NOMO-1 treated with DMSO at 0.1 percent for 48 hours (cell line): Measurements from ENCODE around the gene BCAP31.

Source experiments
- DNase-seq: peaks from one replicate; lab custom pipeline; 2025; ENCODE audit not compliant: unreplicated experiment; lab: John Stamatoyannopoulos, UW

Gene BCAP31

GRCh38 chrX:153657161-153657560, 67.0 kb downstream of the BCAP31 start:
- DNase-seq, result no peak

- no peak for DNase-seq
Measured at GRCh38 chrX:153653556-153653955, 70.6 kb downstream of the BCAP31 start.

- DNase-seq, result no peak
Measured at GRCh38 chrX:153651540-153652079, 72.6 kb downstream of the BCAP31 start.

GRCh38 chrX:153650959-153651358, 73.2 kb downstream of the BCAP31 start:
- no peak for DNase-seq
